Spinal cord (tissue), 10 donors: ENCODE measurements around the gene NFIL3. TPM values are rescaled to one million over a fixed set of nuclear protein-coding genes. Genes with fewer than 3 reads are reported as not detected.

Experiments used
- DNase-seq, 6 donors: peaks; one replicate each; pipeline versions ENCODE4 v3.0.0 to v3.0.0-alpha.2; 2013 to 2015; ENCODE audit warnings: low spot score in 6 of 6, low read depth in 4 of 6
- H3K27ac ChIP-seq: one replicate; pipeline ENCODE4 v1.5.1; 2013; ENCODE audit warnings: low read depth, low read length, control low read depth
- H3K27me3 ChIP-seq: one replicate; pipeline ENCODE4 v1.6.1; 2013; ENCODE audit warnings: low read length; ENCODE audit not compliant: control insufficient read depth, insufficient read depth
- H3K36me3 ChIP-seq: one replicate; pipeline ENCODE4 v1.6.1; 2013; ENCODE audit warnings: low read length; ENCODE audit not compliant: control insufficient read depth, insufficient read depth
- H3K4me1 ChIP-seq: one replicate; pipeline ENCODE4 v1.6.1; 2013; ENCODE audit warnings: low read length; ENCODE audit not compliant: control insufficient read depth, insufficient read depth
- H3K4me3 ChIP-seq: one replicate; pipeline ENCODE4 v1.5.1; 2013; ENCODE audit warnings: low read depth, low read length, control low read depth
- H3K9me3 ChIP-seq: one replicate; pipeline ENCODE4 v1.6.1; 2013; ENCODE audit warnings: low read length; ENCODE audit not compliant: control insufficient read depth, insufficient read depth
- WGBS: methylation state at CpG from one replicate; pipeline ENCODE4 v1.1.5; 2013; ENCODE audit warnings: missing lambda C conversion rate; ENCODE audit not compliant: insufficient coverage; 5-methylcytosine and 5-hydroxymethylcytosine counted together
- polyA plus RNA-seq, 2 donors: library from polyadenylated mRNA; unstranded; fragments of 120-200 nt; gene quantifications; one replicate each; pipeline ENCODE4 v1.2.1, GENCODE V29; 2013; ENCODE audit not compliant: insufficient read length in 2 of 2
- total RNA-seq, 2 donors: library from RNA; depleted of rRNA in 1 of 2; stranded (reverse); fragments of 120-200 nt in 1 of 2; fragments of >200 nt in 1 of 2; gene quantifications; one replicate each; pipeline versions ENCODE4 v1.2.3 to v1.2.4, GENCODE V29; 2013 to 2014
- donor health status: healthy.

Gene NFIL3
- total and polyA plus RNA-seq, 4 donors = 12.0 to 21.4 (median 20.9) TPM

DNA sequence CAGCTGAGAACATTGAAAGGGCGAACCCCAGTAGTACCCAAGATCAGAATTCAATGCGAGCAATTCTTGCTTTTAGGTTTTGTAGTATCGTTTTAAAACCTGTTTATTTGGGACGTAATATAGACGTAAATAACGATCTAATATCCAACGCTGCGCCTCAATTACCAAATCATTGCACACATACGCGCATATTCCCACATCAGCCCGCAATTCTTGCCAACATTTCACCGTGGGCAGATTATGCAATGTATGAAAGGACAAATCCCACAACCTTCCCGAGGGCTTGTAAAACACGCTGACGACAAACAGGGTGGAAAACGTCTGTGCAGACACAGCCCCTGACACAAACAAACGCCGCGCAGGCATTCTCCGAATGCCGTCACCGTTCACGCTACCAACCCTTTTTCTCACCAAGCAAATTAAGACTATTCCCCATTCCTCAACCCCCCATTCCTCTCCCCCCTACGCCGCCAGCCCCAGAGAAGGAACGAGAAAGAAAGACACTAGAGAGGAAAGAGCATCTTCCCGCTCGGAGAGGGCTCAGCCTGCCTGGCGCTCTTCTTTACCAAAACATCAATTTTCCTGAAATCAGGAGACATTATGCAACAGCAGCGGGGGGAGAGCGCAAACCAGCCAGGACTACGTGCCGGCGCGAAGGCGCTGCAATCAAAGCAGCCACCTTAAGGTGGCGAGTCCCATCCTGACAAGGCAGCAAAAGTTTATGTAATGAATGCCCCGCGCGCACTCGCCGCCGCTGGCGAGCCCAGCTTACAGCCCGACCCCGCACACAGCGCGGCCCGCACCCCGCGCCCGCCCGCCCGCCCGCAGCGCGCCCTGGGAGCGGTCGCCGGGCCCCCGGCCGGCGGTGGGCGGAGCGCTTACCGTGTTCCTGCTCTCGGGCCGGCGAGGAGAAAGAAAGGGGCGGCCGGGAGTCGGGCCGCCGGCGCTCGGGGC lies 597 bp downstream of the NFIL3 start:
- peak in 5 of 6 donors; percentile 46 to 92 (median 72) for DNase-seq
- H3K4me1 ChIP-seq = peaks cover 19% of the 10 kb centered on the region
- H3K36me3 ChIP-seq = no peaks in the 10 kb centered on the region
- H3K4me3 ChIP-seq = peak overlapping the region; percentile 89
- peaks cover 5% of the 10 kb centered on the region for H3K27me3 ChIP-seq
- H3K9me3 ChIP-seq = no peaks in the 10 kb centered on the region
- WGBS = 0% methylated on average over 60 of the region's 76 CpGs
- peak overlapping the region; percentile 86 for H3K27ac ChIP-seq

DNA sequence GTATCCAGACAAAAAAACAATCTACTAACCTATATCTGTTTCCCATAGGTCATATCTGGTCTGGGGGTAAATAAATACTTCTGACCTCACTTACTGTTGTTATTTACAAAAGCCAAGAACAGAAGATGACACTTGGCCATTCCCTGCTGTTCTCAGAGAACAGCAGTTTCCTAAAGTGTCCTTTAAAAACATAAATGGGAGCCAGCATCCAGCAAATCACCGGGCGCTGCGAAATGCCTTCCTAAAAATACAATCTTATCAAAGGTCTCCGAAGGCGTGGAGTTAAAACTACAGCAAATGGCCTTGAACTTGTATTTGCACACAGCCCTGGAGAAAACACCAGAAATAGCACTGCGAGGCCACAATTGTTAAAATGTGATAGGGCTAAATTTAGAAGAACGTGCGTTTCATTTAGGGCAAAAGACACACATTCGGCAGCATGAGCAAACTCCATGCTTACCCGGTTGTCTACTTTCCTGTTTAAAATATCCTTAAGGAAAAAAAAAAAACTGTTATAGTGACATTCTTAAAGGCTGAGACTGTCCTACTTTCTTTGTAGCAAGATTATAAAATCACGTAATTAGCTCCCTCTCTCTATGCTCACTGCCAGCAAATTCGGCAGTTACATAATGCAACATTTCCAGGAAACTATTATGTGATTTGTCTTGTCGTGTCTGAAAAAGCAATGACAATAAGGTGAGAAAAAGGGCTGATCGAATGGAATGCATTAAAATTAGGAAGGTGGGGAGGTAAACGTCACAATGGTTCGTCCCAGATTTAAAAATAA lies 1.5 kb downstream of the NFIL3 start:
- Histone ChIP-seq H3K9me3 (no peaks in the 10 kb centered on the region), H3K27ac (peak overlapping the region; percentile 86), H3K36me3 (no peaks in the 10 kb centered on the region), H3K27me3 (peaks cover 5% of the 10 kb centered on the region), H3K4me1 (peaks cover 19% of the 10 kb centered on the region), H3K4me3 (peak overlapping the region; percentile 89)
- WGBS = 0% methylated on average over 6 of the region's 16 CpGs
- peak in 4 of 6 donors; percentile 36 to 81 (median 70) for DNase-seq

DNA sequence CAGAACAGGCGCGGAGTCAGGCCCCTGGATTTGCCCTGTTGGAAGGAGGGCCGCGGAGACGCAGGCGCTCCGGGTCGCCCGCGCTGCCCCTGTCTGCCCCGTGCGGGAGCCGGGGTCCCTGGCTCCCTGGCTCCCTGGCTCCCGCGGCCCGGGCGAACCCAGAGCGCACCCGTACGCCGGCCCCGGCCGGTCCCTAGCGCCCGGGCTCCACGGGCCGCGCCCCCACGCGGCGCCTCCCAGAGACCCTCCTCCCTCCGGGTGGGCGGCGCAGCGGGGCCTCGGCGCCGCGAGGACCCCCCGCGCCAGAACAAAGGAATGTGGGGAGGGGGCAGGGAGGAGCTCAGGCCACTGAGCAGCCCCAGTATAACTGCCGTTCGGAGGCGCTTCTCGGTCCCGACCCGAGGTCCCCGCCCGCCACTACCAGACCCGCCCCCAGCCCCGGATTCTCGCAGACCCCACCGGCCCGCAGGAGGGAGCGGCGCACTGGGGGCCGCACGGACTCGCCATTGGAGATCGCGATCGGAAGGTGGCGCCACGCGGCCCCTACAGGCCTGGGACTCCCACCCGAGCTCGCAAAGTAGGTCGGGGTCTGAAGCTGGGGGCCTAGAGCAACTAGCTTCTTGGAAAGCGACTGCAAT lies 2.4 kb downstream of the NFIL3 start:
- Histone ChIP-seq H3K4me3 (peak overlapping the region; percentile 89), H3K36me3 (no peaks in the 10 kb centered on the region), H3K4me1 (peaks cover 19% of the 10 kb centered on the region), H3K9me3 (no peaks in the 10 kb centered on the region), H3K27ac (no peak overlapping the region), H3K27me3 (peaks cover 5% of the 10 kb centered on the region)
- WGBS = under 1% methylated on average over 61 of the region's 69 CpGs
- peak in 3 of 6 donors; percentile 48 to 91 (median 86) for DNase-seq

DNA sequence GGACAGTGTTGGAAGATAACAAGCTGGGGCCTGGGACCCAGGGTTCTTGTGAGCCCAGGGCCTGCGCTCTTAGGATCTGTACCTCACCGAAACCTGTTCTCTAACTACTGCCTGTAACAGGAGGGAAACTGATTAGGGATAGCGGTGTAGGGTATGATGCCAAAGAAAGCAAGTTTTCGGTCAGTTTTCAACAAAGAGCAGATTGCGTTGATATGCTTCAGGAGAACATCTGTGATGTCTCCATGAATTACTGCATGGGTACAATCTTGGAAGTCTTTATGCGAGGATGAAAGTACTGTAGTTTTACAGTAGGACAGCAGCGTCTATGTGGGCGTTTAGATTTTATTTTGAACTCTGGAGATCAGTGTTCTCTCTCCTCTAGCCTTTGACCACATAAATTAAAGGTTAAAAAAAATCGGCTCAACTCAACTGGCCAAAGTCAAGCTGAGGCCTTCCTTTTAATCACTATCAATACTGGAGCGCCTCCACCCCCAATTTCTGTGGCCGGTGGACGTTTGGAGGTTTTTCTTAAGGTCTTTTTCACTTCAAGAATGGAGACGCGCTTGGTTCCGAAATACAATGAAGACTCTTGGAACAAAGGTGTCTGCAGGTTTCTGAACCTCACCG lies 3.0 kb downstream of the NFIL3 start:
- Histone ChIP-seq H3K27ac (no peak overlapping the region), H3K4me1 (peaks cover 19% of the 10 kb centered on the region), H3K9me3 (no peaks in the 10 kb centered on the region), H3K4me3 (peak overlapping the region; percentile 42), H3K27me3 (peaks cover 3% of the 10 kb centered on the region), H3K36me3 (no peaks in the 10 kb centered on the region)
- WGBS = 37% methylated on average over 11 of the region's 16 CpGs
- DNase-seq = peak in 3 of 6 donors; percentile 19 to 70 (median 43)

DNA sequence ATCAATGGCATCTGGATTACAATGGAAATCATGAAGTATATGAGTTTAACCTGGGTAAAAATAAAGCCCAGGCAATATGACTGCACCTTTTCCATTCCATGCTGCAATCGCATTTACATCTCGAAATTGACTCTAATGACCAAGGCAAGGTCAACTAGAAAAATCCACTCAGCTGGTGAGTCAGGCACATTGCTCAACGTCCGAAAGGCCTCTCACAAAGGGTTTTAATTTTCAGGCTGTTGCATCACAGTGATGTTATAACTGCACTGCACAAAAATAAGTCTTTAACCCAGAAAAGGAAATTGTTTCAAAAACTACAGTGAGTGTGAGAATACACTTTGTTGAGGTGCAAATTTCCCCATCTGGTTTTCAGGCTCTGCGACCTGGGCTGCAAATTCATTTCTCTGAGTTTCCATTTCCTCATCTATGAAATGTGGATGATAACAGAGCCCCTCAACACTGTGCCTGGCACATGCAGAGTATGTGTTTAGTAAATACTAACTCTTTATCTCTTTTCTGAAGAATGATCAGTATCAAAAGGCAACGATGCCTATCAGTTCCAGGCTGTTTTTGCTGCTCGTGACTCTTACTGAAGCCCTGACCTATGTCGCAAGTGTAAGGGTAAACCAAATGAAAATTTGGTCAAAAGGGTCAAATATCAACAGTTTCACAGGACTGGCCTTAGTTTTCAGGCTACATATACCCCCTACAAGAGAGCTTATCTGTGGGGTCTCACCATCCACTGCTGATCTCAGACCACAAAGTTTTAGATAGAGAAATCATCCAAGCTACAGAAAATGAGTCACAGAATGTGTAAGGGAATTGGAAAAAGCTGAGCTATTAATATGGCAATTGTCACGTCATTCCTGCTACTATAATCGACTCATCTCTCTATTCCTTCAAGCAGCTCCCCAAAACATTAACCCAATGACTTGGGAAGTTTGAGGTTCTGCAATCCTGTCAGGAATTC lies 4.1 kb downstream of the NFIL3 start:
- Histone ChIP-seq H3K36me3 (no peaks in the 10 kb centered on the region), H3K4me3 (no peak overlapping the region), H3K4me1 (peaks cover 13% of the 10 kb centered on the region), H3K27me3 (no peaks in the 10 kb centered on the region), H3K9me3 (no peaks in the 10 kb centered on the region), H3K27ac (no peak overlapping the region)
- WGBS = 85% methylated on average over 7 of the region's 10 CpGs
- no peak for DNase-seq

DNA sequence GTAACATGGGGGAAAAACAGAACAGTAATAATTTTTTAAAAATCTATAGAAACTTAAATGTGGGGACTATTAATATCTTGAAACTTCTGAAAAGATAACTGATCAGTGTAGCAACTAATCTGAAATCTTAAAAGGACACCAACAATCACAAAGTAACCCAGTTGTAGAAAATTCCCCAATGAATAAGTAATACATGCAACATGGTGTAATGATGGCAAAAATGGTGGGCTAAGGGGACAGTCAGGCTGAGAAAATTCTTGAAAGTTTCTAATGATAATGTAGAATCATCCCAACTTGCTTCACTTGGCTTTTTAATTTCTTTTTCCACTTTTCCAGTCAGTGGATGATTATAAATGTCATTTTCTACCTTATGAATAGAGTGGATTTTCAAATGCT lies 5.4 kb downstream of the NFIL3 start:
- no peak for DNase-seq
- no peaks in the 10 kb centered on the region for H3K36me3 ChIP-seq
- no peaks in the 10 kb centered on the region for H3K9me3 ChIP-seq
- no peak overlapping the region for H3K4me3 ChIP-seq
- H3K27ac ChIP-seq = no peak overlapping the region
- peaks cover 8% of the 10 kb centered on the region for H3K4me1 ChIP-seq
- no peaks in the 10 kb centered on the region for H3K27me3 ChIP-seq

DNA sequence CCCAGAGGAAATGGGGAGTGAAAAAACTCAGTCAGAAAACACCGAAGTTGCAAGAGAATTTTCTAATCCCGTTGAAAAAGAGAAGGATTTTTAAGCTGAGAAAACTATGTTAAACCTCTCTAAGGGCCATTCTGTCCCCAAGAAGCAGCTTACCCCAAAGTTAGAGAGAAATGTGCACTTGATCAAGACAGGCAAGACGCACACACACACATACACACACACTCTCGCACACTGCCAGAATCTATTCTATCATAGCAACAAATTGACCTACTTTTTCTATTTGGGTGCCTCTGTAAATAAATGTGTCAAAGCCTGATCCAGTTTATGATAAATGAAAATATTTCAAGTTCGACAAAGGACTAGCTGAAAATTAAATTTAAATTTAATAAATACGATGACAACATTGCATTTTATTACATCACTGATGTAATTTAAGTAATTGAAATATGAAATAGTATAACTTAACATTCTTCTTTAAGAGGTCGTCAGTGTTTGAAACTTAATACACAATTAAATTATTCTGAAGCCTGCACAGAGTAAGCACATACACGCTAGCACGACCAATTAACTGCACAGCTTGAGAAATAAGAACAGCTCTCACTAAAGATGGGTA lies 5.9 kb downstream of the NFIL3 start:
- DNase-seq = no peak
- 80% methylated on average over 1 of the region's 9 CpGs for WGBS
- Histone ChIP-seq H3K27me3 (no peaks in the 10 kb centered on the region), H3K9me3 (no peaks in the 10 kb centered on the region), H3K4me3 (no peak overlapping the region), H3K27ac (no peak overlapping the region), H3K4me1 (peaks cover 8% of the 10 kb centered on the region), H3K36me3 (no peaks in the 10 kb centered on the region)

DNA sequence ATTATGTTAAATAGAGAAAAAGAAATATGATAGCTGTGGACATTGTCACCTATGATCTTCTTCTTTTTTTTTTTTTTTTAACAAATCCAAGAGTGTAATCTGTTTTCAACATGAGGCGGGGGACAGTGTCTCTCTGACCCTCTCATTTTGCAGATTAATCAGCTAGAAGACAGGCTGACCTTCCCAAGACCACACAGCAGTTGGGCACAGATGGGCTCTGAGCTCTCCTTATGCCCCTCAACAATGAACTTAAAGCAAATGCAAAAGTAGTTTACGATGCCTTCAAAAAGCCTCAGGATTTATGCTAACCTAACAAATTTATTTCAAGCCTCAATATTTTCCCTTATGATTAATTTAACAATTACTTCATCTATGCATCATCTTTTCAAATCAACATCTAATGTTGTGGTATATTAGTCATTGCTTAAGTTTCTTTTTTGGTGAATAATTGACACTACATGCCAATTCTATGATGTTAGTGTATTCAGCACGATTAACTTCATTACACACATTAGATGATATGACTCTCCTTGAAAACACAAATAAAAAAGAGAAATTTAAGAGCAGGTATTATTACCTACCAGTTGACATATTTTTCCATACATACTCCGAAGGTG lies 7.4 kb downstream of the NFIL3 start:
- 100% methylated on average over 1 of the region's 4 CpGs for WGBS
- DNase-seq = no peak
- H3K27ac ChIP-seq = no peak overlapping the region
- H3K27me3 ChIP-seq = no peaks in the 10 kb centered on the region
- peaks cover 5% of the 10 kb centered on the region for H3K4me1 ChIP-seq
- no peak overlapping the region for H3K4me3 ChIP-seq
- no peaks in the 10 kb centered on the region for H3K9me3 ChIP-seq
- no peaks in the 10 kb centered on the region for H3K36me3 ChIP-seq
